HG03442 (cell line): ENCODE data around the gene SPNS1.
"Not testable (repeated sequence)": the region's sequence is repeated elsewhere in the genome, so short reads cannot be mapped to it uniquely, and the experiment has no call there.

ENCODE experiments used
- ATAC-seq: cut with Tn5 transposase; IDR thresholded peaks from one replicate; pipeline ENCODE4 v1.9.1; 2021; ENCODE audit warnings: mild to moderate bottlenecking, moderate library complexity; ENCODE audit not compliant: unreplicated experiment

Gene SPNS1

GRCh38 chr16:28974437-28975157 lies at the start of gene SPNS1:
Gene SPNS1, plus strand, starts transcription at chr16:28974778. Its CDS starts 374 bp downstream, at chr16:28975152.
- peak; percentile 83 for ATAC-seq

DNA sequence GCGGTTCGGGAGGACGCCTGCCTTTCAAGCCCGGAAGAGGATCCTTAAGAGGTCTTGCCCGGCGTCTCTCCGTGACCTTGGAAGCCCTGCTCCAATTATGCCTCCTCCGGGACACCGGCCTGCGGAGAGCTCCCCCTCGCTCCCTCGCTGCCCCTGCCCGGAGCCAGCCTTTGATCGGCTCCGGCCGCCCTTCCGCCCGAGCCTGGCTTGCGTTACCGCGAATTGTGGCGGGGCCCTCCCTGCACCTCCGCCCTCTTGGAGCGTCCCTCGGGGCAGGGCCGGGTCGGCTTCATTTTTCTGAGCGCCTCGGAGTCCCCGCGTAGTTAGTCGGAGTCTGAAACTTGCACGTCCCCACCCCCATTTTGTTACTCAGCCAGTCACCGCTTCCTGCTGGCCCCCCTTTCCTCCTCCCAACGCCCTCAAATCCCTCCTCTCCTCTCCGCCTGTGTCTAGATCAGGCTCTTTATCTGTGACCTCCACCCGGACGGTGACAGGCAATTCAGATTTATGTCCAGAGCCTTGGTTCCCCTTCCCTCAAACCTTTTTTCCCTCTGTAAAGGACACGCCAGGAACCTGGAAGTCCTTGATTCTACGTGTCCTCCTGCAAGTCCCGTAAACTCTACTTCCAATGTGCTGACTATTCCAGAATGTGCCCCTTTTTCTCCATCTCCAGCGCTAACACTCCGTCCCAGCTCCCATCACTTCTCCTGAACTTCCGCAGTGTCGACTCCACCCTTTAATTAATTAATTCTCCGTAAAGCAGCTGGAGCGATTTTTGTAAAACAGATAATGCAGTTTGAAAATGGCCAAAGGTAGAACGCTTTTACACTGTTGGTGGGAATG lies 49.0 kb upstream of the SPNS1 start:
- peak; percentile 26 for ATAC-seq

- not testable (repeated sequence) for ATAC-seq
Observed at GRCh38 chr16:28926284-28926683, 48.3 kb upstream of the SPNS1 start.

DNA sequence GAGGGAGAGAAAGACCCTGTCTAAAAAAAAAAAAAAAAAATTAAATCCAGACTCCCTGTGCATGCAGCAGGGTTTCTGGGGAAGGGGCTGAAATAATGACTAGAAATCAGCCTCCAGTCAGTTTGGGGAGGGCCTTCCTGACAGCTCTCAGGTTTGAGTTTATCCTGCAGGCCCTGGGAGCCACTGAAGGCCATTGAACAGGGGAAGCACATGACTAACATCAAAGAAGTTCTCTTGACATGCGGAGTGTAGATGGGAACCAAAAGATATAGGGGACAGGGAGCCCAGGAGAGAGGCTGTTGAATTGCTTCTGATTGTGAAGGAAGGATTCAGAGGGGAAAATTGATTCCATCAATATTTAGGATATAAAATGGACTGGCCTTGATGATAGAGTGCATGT lies 46.8 kb upstream of the SPNS1 start:
- no peak for ATAC-seq

- no peak for ATAC-seq
Observed at GRCh38 chr16:28930203-28930602, 44.4 kb upstream of the SPNS1 start.

DNA sequence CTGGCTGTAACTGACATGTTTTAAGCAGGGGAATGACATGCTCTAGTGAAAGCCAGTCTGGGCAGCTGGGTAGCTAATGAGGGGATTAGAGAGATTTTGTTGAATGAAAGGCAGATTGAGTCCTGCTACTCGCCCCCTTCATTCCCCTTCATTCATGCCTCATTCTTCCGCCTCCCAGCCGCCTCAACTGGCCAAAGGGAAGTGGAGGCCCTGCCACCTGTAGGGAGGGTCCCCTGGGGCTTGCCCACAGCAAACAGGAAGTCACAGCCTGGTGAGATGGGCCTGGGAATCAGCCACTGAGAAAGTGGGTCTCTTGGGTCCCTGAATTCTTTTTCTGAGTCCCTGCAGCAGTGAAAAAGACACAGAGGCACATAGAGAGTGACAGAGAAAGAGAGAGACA lies 43.9 kb upstream of the SPNS1 start:
- ATAC-seq = no peak

- ATAC-seq = peak; percentile 55
Observed at GRCh38 chr16:28931801-28932225, 42.8 kb upstream of the SPNS1 start, which contains the start of gene CD19. Gene CD19, plus strand, starts transcription at chr16:28931971. Its CDS starts 30 bp downstream, at chr16:28932001.

GRCh38 chr16:28932339-28933141 lies 42.0 kb upstream of the SPNS1 start:
- ATAC-seq = no peak

- ATAC-seq = no peak
Observed at GRCh38 chr16:28933171-28933570, 41.4 kb upstream of the SPNS1 start.

DNA sequence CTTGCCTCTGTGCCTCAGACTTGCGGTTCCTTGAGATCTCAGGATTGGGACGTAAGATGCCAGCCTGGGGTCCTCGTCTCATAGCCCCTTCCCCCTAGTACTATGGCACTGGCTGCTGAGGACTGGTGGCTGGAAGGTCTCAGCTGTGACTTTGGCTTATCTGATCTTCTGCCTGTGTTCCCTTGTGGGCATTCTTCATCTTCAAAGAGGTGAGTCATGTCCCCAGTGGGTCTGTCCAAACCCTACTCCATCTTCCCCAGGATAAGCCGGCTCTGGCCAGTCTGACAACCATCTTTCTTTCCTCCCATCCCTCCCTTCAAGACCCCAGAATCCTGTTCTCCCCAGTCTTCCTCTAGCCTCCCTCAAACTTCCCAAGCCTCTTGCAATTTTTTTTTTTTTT lies 39.2 kb upstream of the SPNS1 start:
- no peak for ATAC-seq

DNA sequence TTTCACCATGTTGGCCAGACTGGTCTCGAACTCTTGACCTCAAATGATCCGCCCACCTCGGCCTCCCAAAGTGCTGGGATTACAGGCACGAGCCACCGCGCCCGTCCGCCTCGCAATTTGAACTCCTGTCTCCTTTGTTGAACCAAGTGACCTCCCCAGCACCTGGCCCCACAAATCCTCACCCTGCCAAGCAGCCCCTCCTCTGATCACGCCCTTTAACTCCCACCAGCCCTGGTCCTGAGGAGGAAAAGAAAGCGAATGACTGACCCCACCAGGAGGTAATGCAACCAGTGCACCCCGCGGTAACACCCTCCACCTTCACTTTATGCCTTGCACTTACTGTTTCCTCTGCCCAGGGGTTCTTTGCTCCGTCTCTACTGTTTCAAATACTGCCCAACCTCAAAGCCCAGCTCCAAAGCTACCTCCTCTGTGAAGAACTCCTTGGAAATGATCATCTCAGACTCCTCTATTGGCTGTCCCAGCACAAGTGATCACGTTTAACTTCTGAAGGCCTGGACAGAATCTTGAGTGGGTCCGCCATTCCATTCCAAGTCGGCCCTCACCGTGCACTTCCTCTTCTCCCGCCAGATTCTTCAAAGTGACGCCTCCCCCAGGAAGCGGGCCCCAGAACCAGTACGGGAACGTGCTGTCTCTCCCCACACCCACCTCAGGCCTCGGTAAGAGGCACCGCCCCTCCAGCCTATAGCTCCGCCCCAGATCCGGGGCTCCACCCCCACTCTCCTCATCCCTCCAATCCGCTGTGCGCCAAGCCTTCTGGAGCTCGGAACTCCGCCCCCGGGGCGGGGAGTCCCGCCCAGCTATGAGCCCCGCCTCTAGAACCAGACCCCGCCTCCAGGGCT lies 38.4 kb upstream of the SPNS1 start:
- peak; percentile 66 for ATAC-seq

DNA sequence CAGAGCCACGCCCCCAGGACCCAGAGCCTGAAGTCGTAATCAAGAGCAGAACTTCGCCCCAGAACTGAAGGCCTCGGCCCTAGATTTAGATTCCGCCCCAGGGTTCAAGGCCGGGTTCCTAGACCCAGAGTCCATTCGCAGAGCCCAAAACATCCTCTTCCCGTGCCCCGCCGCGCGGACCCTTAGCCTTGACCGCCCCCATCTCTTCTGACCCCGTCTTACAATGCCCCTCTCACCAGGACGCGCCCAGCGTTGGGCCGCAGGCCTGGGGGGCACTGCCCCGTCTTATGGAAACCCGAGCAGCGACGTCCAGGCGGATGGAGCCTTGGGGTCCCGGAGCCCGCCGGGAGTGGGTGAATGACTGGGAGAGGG lies 37.8 kb upstream of the SPNS1 start:
- ATAC-seq = no peak

DNA sequence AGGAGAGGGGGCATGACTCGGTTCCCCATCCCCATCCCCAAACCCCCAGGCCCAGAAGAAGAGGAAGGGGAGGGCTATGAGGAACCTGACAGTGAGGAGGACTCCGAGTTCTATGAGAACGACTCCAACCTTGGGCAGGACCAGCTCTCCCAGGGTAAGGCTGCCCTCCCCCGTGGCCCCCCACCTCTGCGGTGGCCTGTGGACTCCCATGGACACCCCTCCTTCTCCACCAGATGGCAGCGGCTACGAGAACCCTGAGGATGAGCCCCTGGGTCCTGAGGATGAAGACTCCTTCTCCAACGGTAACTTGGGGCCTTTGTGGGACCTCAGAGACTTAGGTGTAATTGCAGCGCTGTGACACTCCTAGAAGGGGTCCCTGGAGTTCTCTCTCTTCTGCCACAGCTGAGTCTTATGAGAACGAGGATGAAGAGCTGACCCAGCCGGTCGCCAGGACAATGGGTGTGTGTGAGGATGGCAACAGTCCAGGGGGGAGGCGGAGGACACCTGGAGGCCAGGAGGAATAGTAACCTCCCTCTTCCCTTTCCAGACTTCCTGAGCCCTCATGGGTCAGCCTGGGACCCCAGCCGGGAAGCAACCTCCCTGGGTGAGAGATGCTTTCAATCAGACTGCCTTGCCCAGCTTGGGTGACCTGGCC lies 37.2 kb upstream of the SPNS1 start:
- no peak for ATAC-seq

DNA sequence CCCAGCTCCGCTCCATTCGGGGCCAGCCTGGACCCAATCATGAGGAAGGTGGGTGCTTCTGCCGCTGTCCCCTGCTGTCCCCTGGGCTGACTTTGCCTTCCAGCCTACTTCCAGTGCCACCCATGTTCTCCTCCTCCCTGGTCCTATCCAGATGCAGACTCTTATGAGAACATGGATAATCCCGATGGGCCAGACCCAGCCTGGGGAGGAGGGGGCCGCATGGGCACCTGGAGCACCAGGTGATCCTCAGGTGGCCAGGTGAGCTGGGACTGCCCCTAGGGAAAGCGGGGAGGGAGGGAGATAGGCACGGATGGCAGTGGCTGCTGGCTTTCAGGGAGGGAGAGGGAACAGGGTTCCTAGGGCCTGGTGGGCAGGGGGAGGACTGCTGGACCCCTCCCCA lies 35.9 kb upstream of the SPNS1 start:
- ATAC-seq = no peak

DNA sequence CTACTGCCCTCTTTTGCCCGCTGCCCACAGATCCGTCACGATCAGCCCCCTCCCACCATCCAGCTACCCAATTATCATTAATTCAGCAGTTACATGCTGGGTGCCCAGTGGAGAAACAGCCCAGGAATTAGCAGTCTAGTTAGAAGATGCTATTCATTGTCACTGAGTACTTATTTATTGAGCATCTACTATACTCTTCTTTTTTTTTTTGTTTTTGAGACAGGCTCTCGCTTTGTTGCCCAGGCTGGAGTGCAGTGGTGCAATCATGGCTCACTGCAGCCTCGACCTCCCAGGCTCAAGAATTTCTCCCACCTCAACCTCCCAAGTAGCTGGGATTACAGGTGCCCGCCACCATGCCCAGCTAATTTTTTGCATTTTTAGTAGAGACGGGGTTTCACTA lies 34.8 kb upstream of the SPNS1 start:
- not testable (repeated sequence) for ATAC-seq

DNA sequence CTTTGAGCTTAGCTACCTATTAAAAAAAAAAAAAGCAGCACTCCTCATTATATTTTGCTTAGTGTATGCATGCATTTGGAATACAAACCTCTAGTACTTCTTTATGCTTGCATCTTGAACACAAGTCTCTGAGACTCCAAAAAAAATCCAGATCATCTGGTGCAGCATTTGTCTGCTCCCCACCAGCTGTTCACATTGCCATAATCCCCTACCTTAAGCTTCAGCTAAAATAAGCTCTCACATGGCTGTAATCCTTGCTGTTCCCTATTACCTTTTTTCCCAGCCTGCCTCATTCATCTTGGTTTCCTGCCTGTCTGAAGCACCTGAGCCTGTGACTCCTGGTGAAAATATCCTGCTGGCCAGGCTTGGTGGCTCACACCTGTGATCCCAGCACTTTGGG lies 31.3 kb upstream of the SPNS1 start:
- no peak for ATAC-seq

GRCh38 chr16:28946681-28947080 lies 27.9 kb upstream of the SPNS1 start:
- no peak for ATAC-seq

GRCh38 chr16:28950648-28951409 lies 23.7 kb upstream of the SPNS1 start, which contains the start of gene NFATC2IP:
Gene NFATC2IP, plus strand, starts transcription at chr16:28950937. Its CDS starts 75 bp downstream, at chr16:28951012.
- ATAC-seq = peak; percentile 90

DNA sequence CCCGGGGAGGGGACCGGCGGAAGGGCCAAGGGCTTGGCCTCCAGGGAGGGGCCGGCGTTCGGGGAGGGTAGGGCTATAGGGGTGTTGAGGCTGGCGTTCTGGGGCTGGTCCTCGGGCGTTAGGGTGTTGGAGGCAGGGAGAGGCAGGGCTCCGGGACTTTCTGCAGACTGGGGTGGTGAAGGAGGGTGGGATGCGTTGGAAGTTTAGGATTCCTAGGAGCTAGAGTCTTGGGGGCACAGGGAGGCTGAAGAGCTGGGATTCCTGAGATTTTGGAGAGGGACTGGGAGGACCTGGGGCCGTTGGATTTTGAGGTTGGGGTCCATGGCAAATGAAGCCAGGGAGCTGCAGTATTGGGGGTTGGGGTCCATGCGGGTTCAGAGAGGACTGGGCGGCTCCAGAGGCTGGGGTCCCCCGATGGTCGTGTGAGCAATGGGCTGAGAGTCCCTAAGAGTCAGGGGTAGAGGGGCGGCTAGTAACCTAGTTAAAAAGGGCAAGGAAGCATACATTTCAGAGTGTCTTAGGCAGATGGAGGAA lies 23.1 kb upstream of the SPNS1 start:
- ATAC-seq = peak; percentile 27
